ENCODE data around the gene SLC18A3.

Gene SLC18A3

GRCh38 chr10:49610114-49610457 is at the start of gene SLC18A3:
SLC18A3 (plus strand) TSS chr10:49610310; CDS start chr10:49610741, 431 bp downstream.
- DNase-seq (ENCODE audit: low read depth, low spot score), result no peak

GRCh38 chr10:49560526-49560925 is 49.6 kb upstream of the SLC18A3 start:
- DNase-seq (ENCODE audit: low read depth, low spot score), result no peak

- DNase-seq (ENCODE audit: low read depth, low spot score), result no peak
Measured at GRCh38 chr10:49562893-49563292, 47.2 kb upstream of the SLC18A3 start.

- no peak for DNase-seq (ENCODE audit: low read depth, low spot score)
Measured at GRCh38 chr10:49564461-49565009, 45.6 kb upstream of the SLC18A3 start.

- no peak for DNase-seq (ENCODE audit: low read depth, low spot score)
Measured at GRCh38 chr10:49567810-49568209, 42.3 kb upstream of the SLC18A3 start.

- DNase-seq (ENCODE audit: low read depth, low spot score), result no peak
Measured at GRCh38 chr10:49568235-49568634, 41.9 kb upstream of the SLC18A3 start.

GRCh38 chr10:49569031-49569631 is 41.0 kb upstream of the SLC18A3 start:
- DNase-seq (ENCODE audit: low read depth, low spot score), result no peak

GRCh38 chr10:49571388-49571787 is 38.7 kb upstream of the SLC18A3 start:
- DNase-seq (ENCODE audit: low read depth, low spot score), result no peak

GRCh38 chr10:49572594-49573114 is 37.5 kb upstream of the SLC18A3 start:
- no peak for DNase-seq (ENCODE audit: low read depth, low spot score)

GRCh38 chr10:49575489-49576072 is 34.5 kb upstream of the SLC18A3 start:
- DNase-seq (ENCODE audit: low read depth, low spot score), result no peak

GRCh38 chr10:49577182-49577925 is 32.8 kb upstream of the SLC18A3 start:
- no peak for DNase-seq (ENCODE audit: low read depth, low spot score)

- no peak for DNase-seq (ENCODE audit: low read depth, low spot score)
Measured at GRCh38 chr10:49578392-49578791, 31.7 kb upstream of the SLC18A3 start.

GRCh38 chr10:49579621-49580020 is 30.5 kb upstream of the SLC18A3 start:
- no peak for DNase-seq (ENCODE audit: low read depth, low spot score)

GRCh38 chr10:49585387-49585786 is 24.7 kb upstream of the SLC18A3 start:
- DNase-seq (ENCODE audit: low read depth, low spot score), result no peak

- DNase-seq (ENCODE audit: low read depth, low spot score), result no peak
Measured at GRCh38 chr10:49587981-49588380, 22.1 kb upstream of the SLC18A3 start.

- peak; percentile 17 for DNase-seq (ENCODE audit: low read depth, low spot score)
Measured at GRCh38 chr10:49592726-49593563, 17.2 kb upstream of the SLC18A3 start.

GRCh38 chr10:49593564-49593875 is 16.6 kb upstream of the SLC18A3 start:
- no peak for DNase-seq (ENCODE audit: low read depth, low spot score)

- no peak for DNase-seq (ENCODE audit: low read depth, low spot score)
Measured at GRCh38 chr10:49593998-49594397, 16.1 kb upstream of the SLC18A3 start.

- DNase-seq (ENCODE audit: low read depth, low spot score), result no peak
Measured at GRCh38 chr10:49594594-49594993, 15.5 kb upstream of the SLC18A3 start.

- DNase-seq (ENCODE audit: low read depth, low spot score), result no peak
Measured at GRCh38 chr10:49595003-49595712, 15.0 kb upstream of the SLC18A3 start.

All from brain pericyte (primary cell).